BLaER1 treated with 17β-estradiol and CSF1 and Interleukin-3, amounts not matched to agents 10 nM and 100 nM (cell line): ENCODE measurements around the gene CLASRP.

Experiments
- H3K27ac ChIP-seq, 11 experiments: shearing (Covaris generic); formaldehyde crosslinking; 2 replicates each; pipeline ENCODE4 v1.8.1; 2022
- H3K27me3 ChIP-seq, 11 experiments: shearing (Covaris generic); formaldehyde crosslinking; 2 replicates each; pipeline ENCODE4 v1.8.1; 2022
- H3K36me3 ChIP-seq, 11 experiments: shearing (Covaris generic); formaldehyde crosslinking; 2 replicates each; pipeline ENCODE4 v1.8.1; 2022
- H3K4me1 ChIP-seq, 10 experiments: shearing (Covaris generic); formaldehyde crosslinking; 2 replicates each; pipeline ENCODE4 v1.8.1; 2022
- H3K4me2 ChIP-seq, 11 experiments: shearing (Covaris generic); formaldehyde crosslinking; 2 replicates each; pipeline ENCODE4 v1.8.1; 2022
- H3K4me3 ChIP-seq, 10 experiments: shearing (Covaris generic); formaldehyde crosslinking; 2 replicates each; pipeline ENCODE4 v1.8.1; 2022
- H3K9ac ChIP-seq, 11 experiments: shearing (Covaris generic); formaldehyde crosslinking; 2 replicates each; pipeline ENCODE4 v1.8.1; 2022
- H3K9me3 ChIP-seq, 11 experiments: shearing (Covaris generic); formaldehyde crosslinking; replicated peaks in 1 of 11; 2 replicates each; pipeline ENCODE4 v1.8.1; 2022
- H4K20me1 ChIP-seq, 11 experiments: shearing (Covaris generic); formaldehyde crosslinking; 2 replicates each; pipeline ENCODE4 v1.8.1; 2022
- Cebpa-rat ChIP-seq, 11 experiments: shearing (Covaris generic); IDR thresholded peaks; 2 replicates each; pipeline ENCODE4 v1.8.1; 2022

CLASRP gene

GRCh38 chr19:45082170-45082569, 43.3 kb downstream of the CLASRP start:
- H3K36me3 ChIP-seq = peaks cover 29 to 58% (median 41%) of the 10 kb centered on the region in 11 experiments
- H3K27ac ChIP-seq = no peak overlapping the region
- H3K4me1 ChIP-seq = peaks cover 35 to 51% (median 45%) of the 10 kb centered on the region in 10 experiments
- H4K20me1 ChIP-seq = peaks cover 0 to 68% (median 25%) of the 10 kb centered on the region in 11 experiments; a peak in 13 of 22 replicates
- no peak overlapping the region for H3K4me3 ChIP-seq
- H3K27me3 ChIP-seq = no peaks in the 10 kb centered on the region
- TF ChIP-seq Cebpa-rat (IDR thresholded peaks at IDR 0.05) = no peak
- H3K4me2 ChIP-seq = peak overlapping the region in 3 of 11 experiments; percentile 5 to 92 (median 8); a peak in 2 of 22 replicates
- H3K9ac ChIP-seq = peak overlapping the region in 2 of 11 experiments; percentile 28 to 37; a peak in 1 of 22 replicates
- H3K9me3 ChIP-seq = no peaks in the 10 kb centered on the region

DNA sequence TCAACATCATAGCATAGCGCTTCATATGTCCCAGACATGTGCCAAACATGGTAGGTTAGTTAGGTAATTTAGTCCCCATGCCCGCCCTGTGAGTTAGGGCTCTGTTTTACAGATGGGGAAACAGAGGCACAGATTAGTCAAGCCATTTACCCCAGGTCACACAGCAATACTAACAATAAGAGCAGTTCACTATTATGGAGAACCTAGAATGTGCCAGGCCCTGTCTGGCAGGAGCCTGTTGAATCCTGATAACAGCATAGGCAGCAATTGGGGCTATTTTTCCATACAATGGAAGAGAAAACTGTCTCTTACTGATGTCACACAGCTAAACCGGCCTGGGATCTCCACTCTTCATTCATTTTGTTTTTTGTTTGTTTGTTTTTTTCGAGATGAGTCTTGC, 47.6 kb downstream of the CLASRP start:
- peaks cover 9 to 34% (median 26%) of the 10 kb centered on the region in 10 experiments for H3K4me1 ChIP-seq
- no peak overlapping the region for H3K4me2 ChIP-seq
- H3K27ac ChIP-seq = no peak overlapping the region
- peaks cover 0 to 82% (median 47%) of the 10 kb centered on the region in 11 experiments; a peak in 19 of 22 replicates for H4K20me1 ChIP-seq
- peaks cover 57 to 92% (median 71%) of the 10 kb centered on the region in 11 experiments for H3K36me3 ChIP-seq
- H3K4me3 ChIP-seq = no peak overlapping the region
- no peak overlapping the region for H3K9ac ChIP-seq
- no peak for TF ChIP-seq Cebpa-rat (IDR thresholded peaks at IDR 0.05)
- no peaks in the 10 kb centered on the region for H3K27me3 ChIP-seq
- H3K9me3 ChIP-seq = peaks cover 0 to 6% (median 0%) of the 10 kb centered on the region in 11 experiments; a peak in 2 of 22 replicates

- Histone ChIP-seq H3K4me2 (peak overlapping the region; percentile 19 to 65 (median 47)), H3K36me3 (peaks cover 47 to 82% (median 61%) of the 10 kb centered on the region in 11 experiments), H3K27me3 (no peaks in the 10 kb centered on the region), H3K9ac (peak overlapping the region in 10 of 11 experiments; percentile 17 to 62 (median 46); a peak in 14 of 22 replicates), H3K9me3 (peaks cover 0 to 6% (median 0%) of the 10 kb centered on the region in 11 experiments; a peak in 2 of 22 replicates), H3K4me3 (no peak overlapping the region), H4K20me1 (peaks cover 0 to 73% (median 39%) of the 10 kb centered on the region in 11 experiments; a peak in 18 of 22 replicates), H3K4me1 (peaks cover 8 to 28% (median 21%) of the 10 kb centered on the region in 10 experiments), H3K27ac (peak overlapping the region in 8 of 11 experiments; percentile 10 to 60 (median 48); a peak in 13 of 22 replicates)
- TF ChIP-seq Cebpa-rat (IDR thresholded peaks at IDR 0.05) = no peak
These were observed 48.7 kb downstream of the CLASRP start for GRCh38 chr19:45087531-45087930.

DNA sequence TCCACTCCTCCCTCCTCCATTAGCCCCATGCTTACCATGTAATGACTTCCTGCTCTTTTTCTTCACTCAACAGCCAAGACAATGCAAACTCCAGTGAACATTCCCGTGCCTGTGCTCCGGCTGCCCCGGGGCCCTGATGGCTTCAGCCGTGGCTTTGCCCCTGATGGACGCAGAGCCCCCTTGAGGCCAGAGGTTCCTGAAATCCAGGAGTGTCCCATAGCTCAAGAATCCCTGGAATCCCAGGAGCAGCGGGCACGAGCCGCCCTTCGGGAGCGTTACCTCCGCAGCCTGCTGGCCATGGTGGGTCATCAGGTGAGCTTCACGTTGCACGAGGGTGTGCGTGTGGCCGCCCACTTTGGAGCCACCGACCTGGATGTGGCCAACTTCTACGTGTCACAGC, 51.2 kb downstream of the CLASRP start:
- Histone ChIP-seq H3K27me3 (no peaks in the 10 kb centered on the region), H4K20me1 (peaks cover 0 to 68% (median 54%) of the 10 kb centered on the region in 11 experiments; a peak in 20 of 22 replicates), H3K4me3 (no peak overlapping the region), H3K36me3 (peaks cover 38 to 63% (median 50%) of the 10 kb centered on the region in 11 experiments), H3K4me1 (peaks cover 21 to 41% (median 35%) of the 10 kb centered on the region in 10 experiments), H3K9me3 (peaks cover 0 to 6% (median 0%) of the 10 kb centered on the region in 11 experiments; a peak in 2 of 22 replicates), H3K9ac (no peak overlapping the region), H3K4me2 (no peak overlapping the region), H3K27ac (no peak overlapping the region)
- no peak for TF ChIP-seq Cebpa-rat (IDR thresholded peaks at IDR 0.05)

DNA sequence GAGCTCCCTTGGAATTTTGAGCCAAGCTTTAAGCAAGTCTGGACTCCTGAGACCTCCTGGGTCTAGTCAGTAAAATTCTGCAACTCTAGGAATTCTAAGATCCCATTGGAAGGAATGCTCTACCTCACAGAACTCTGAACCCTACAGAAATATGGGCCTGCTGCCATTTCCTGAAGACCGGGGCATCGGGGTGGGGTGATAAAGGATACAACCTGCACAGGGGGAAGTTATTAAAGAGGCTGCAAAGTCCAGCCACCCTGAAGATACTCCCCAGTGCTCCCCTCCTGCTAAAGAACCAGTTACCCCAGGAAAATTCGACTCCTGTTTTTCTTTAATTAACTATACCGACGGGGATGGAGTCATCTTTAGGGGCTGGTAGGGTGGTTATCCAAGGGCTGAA, 51.8 kb downstream of the CLASRP start:
- peaks cover 26 to 47% (median 41%) of the 10 kb centered on the region in 10 experiments for H3K4me1 ChIP-seq
- H3K4me2 ChIP-seq = peak overlapping the region in 1 of 11 experiments; percentile 99; a peak in 3 of 22 replicates
- H4K20me1 ChIP-seq = peaks cover 0 to 70% (median 56%) of the 10 kb centered on the region in 11 experiments; a peak in 19 of 22 replicates
- no peak for TF ChIP-seq Cebpa-rat (IDR thresholded peaks at IDR 0.05)
- H3K4me3 ChIP-seq = no peak overlapping the region
- H3K9me3 ChIP-seq = peaks cover 0 to 6% (median 0%) of the 10 kb centered on the region in 11 experiments; a peak in 2 of 22 replicates
- H3K36me3 ChIP-seq = peaks cover 33 to 63% (median 50%) of the 10 kb centered on the region in 11 experiments
- H3K9ac ChIP-seq = no peak overlapping the region
- H3K27ac ChIP-seq = no peak overlapping the region
- H3K27me3 ChIP-seq = no peaks in the 10 kb centered on the region

DNA sequence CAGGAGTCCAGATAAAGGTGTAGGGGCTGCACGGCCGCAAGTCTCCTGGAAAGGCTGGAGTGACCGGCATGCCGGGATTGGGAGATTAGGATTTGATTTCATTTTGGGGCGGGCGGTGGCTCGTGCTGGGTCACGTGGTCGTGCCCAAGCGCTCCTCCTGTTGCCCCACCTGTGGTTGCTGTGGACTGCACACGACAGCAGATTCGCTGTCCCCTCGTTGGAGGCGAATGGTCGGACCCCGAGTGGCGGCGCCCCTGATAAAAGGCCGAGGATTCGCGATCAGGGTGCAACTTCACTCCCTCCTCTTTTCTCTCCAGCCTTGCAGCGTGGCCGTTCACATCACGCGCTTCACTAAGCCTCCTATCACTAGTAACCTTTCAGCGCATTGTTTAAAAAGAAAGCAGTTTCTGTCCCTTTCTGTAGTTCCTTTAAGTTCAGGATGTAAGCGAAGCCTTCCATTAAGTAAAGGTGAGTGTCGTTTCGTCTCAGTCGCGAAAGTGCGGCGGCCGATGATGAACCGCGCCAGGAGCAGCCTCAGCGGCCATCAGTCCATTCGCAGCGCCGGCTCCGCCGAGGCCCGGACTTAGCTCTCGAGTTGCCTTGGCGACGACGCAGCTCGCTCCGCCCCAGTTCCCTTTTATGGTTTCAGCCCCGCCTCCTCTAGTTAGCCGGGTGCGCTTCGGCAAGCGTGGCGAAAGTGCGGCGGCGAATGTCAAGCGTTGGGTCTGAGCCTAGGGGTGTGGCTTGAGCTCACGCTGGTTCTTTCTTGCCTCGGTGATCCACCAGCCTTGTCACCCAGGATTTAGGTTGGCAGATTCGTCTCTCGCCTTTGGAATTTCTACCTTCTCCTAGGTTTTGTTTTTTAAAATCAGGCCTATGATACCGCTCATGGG, 52.4 kb downstream of the CLASRP start:
- Histone ChIP-seq H3K9ac (peak overlapping the region; percentile 93 to 99 (median 97)), H3K27me3 (no peaks in the 10 kb centered on the region), H3K4me2 (peak overlapping the region; percentile 73 to 99 (median 97)), H3K4me1 (peaks cover 33 to 54% (median 47%) of the 10 kb centered on the region in 10 experiments), H4K20me1 (peaks cover 0 to 74% (median 60%) of the 10 kb centered on the region in 11 experiments; a peak in 19 of 22 replicates), H3K27ac (peak overlapping the region; percentile 96 to 100 (median 98); a peak in 21 of 22 replicates), H3K9me3 (peaks cover 0 to 6% (median 0%) of the 10 kb centered on the region in 11 experiments; a peak in 2 of 22 replicates), H3K36me3 (peaks cover 31 to 67% (median 52%) of the 10 kb centered on the region in 11 experiments), H3K4me3 (peak overlapping the region; percentile 92 to 100 (median 96))
- no peak for TF ChIP-seq Cebpa-rat (IDR thresholded peaks at IDR 0.05)

DNA sequence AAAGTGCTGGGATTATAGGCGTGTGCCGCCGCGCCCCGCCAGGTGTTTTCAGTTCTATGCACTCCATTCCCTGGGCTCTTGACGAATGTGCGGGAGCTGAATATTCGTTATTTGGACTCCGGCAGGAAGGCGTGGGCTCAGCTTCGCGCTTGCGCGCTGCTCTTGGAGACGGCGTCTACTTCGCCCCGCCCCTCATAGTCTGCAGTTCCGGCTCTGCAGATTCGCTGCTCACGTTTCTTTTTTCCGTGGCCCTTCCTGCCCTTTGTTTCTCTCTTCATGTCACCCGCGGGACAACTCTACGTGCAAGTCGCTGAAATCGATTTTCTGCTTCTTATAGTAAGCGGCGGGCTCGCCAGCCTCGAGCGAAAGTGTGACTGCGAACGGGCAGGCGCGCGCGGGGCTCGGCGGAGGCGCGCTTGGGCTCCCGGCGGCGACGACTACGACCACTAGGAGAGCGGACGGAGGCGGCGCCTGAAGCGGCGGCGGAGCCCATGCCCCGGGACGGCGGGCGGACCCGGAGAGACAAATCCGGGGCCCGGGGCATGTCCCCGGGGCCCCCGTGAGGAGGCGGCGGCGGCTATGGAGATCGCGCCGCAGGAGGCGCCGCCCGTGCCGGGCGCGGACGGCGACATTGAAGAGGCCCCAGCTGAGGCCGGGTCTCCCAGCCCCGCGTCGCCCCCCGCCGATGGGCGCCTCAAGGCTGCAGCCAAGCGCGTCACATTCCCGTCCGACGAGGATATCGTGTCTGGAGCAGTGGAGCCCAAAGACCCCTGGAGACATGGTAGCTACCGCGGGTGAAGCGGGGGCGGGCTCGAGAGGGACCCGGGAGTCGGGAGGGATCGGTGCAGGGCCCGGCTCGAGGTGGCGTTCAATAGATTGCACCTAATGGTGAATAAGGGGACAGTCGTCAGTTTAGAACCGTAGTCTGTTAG, 54.2 kb downstream of the CLASRP start, which contains the start of gene PPP1R37:
Gene PPP1R37, plus strand, starts transcription at position 433 of the 932 bp plus-strand sequence. Its CDS starts 147 bp downstream, at position 580.
- peak within 1 kb of the TSS; percentile 93 to 99 (median 97) for H3K9ac ChIP-seq
- peak within 1 kb of the TSS; percentile 96 to 100 (median 98) for H3K27ac ChIP-seq
- peak within 1 kb of the TSS; percentile 92 to 100 (median 96) for H3K4me3 ChIP-seq
- no peak for TF ChIP-seq Cebpa-rat (IDR thresholded peaks at IDR 0.05)
- H4K20me1 ChIP-seq = peaks cover 0 to 78% (median 62%) of the 10 kb centered on the region in 11 experiments; a peak in 20 of 22 replicates
- H3K27me3 ChIP-seq = no peaks in the 10 kb centered on the region
- H3K4me1 ChIP-seq = peaks cover 42 to 58% (median 53%) of the 10 kb centered on the region in 10 experiments
- peak within 1 kb of the TSS; percentile 87 to 99 (median 97) for H3K4me2 ChIP-seq
- peaks cover 26 to 65% (median 54%) of the 10 kb centered on the region in 11 experiments for H3K36me3 ChIP-seq
- H3K9me3 ChIP-seq = peaks cover 0 to 6% (median 0%) of the 10 kb centered on the region in 11 experiments; a peak in 2 of 22 replicates
